Neuronal stem cell (in vitro differentiated cells): Measurements from ENCODE around the gene IRGQ.
"Not testable (repeated sequence)": the region's sequence is repeated elsewhere in the genome, so short reads cannot be mapped to it uniquely, and the experiment has no call there.

Source experiments
- DNase-seq: peaks from one replicate; pipeline ENCODE4 v3.0.0-alpha.2; 2013; ENCODE audit warnings: low spot score
- H2AFZ ChIP-seq: one replicate; pipeline ENCODE4 v1.6.1; 2013; ENCODE audit warnings: mild to moderate bottlenecking, low read length, inconsistent platforms
- H2AK5ac ChIP-seq: 2 replicates; pipeline ENCODE4 v1.6.1; 2013; ENCODE audit warnings: low read depth, mild to moderate bottlenecking, inconsistent platforms, low read length, moderate library complexity, mixed read lengths
- H2BK120ac ChIP-seq: 2 replicates; pipeline ENCODE4 v1.6.1; 2013; ENCODE audit warnings: low read depth, mild to moderate bottlenecking, inconsistent platforms, low read length, moderate library complexity, mixed read lengths
- H2BK12ac ChIP-seq: one replicate; pipeline ENCODE4 v1.6.1; 2013; ENCODE audit warnings: low read length, inconsistent platforms
- H2BK15ac ChIP-seq: 2 replicates; pipeline ENCODE4 v1.6.1; 2013; ENCODE audit warnings: mild to moderate bottlenecking, low read length, inconsistent platforms, mixed read lengths
- H2BK5ac ChIP-seq: one replicate; pipeline ENCODE4 v1.6.1; 2013; ENCODE audit warnings: inconsistent platforms, mild to moderate bottlenecking, low read length, moderate library complexity
- H3K14ac ChIP-seq: one replicate; pipeline ENCODE4 v1.6.1; 2013; ENCODE audit warnings: low read length, inconsistent platforms
- H3K18ac ChIP-seq: 2 replicates; pipeline ENCODE4 v1.6.1; 2013; ENCODE audit warnings: low read length, inconsistent platforms
- H3K23ac ChIP-seq: 2 replicates; pipeline ENCODE4 v1.6.1; 2013; ENCODE audit warnings: low read depth, mild to moderate bottlenecking, mixed read lengths, low read length, inconsistent platforms; ENCODE audit not compliant: poor library complexity
- H3K27ac ChIP-seq: replicated peaks from 3 replicates; pipeline ENCODE4 v1.5.1; 2013; ENCODE audit warnings: low read length, inconsistent platforms
- H3K27me3 ChIP-seq, 3 experiments: 2 replicates each; pipeline ENCODE4 v1.6.1; 2013; ENCODE audit warnings: low read length in 3 of 3, mild to moderate bottlenecking in 2 of 3, inconsistent platforms in 1 of 3, low read depth in 1 of 3, mixed read lengths in 1 of 3, moderate library complexity in 1 of 3; ENCODE audit not compliant: control insufficient read depth in 3 of 3, insufficient read depth in 3 of 3
- H3K36me3 ChIP-seq, 2 donors: replicated peaks in 1 of 2; 2 replicates each; pipeline ENCODE4 v1.6.1; 2013; ENCODE audit warnings: low read length in 2 of 2; ENCODE audit not compliant: control insufficient read depth in 2 of 2, insufficient read depth in 2 of 2
- H3K4ac ChIP-seq: 2 replicates; pipeline ENCODE4 v1.6.1; 2013; ENCODE audit warnings: inconsistent platforms, mild to moderate bottlenecking, low read length, moderate library complexity
- H3K4me1 ChIP-seq, 2 donors: 1 replicate in 1 of 2; 2 replicates in 1 of 2; pipeline ENCODE4 v1.6.1; 2013; ENCODE audit warnings: low read length in 2 of 2, low read depth in 1 of 2; ENCODE audit not compliant: control insufficient read depth in 2 of 2, insufficient read depth in 1 of 2
- H3K4me2 ChIP-seq: one replicate; pipeline ENCODE4 v1.6.1; 2013; ENCODE audit warnings: mild to moderate bottlenecking, low read length, inconsistent platforms; ENCODE audit not compliant: insufficient read depth, poor library complexity, severe bottlenecking
- H3K4me3 ChIP-seq, 2 donors: 2 replicates each; pipeline ENCODE4 v1.5.1; 2013; ENCODE audit warnings: low read length in 2 of 2, mild to moderate bottlenecking in 2 of 2, inconsistent platforms in 1 of 2, moderate library complexity in 1 of 2
- H3K79me1 ChIP-seq: one replicate; pipeline ENCODE4 v1.6.1; 2013; ENCODE audit warnings: low read depth, mild to moderate bottlenecking, inconsistent platforms, low read length, moderate library complexity
- H3K9ac ChIP-seq: one replicate; pipeline ENCODE4 v1.6.1; 2013; ENCODE audit warnings: mild to moderate bottlenecking, low read depth, low read length, inconsistent platforms; ENCODE audit not compliant: poor library complexity
- H3K9me3 ChIP-seq, 2 donors: replicated peaks in 1 of 2; 2 replicates each; pipeline versions ENCODE3 to v1.6.1; 2013; ENCODE audit warnings: low read length in 2 of 2, mild to moderate bottlenecking in 2 of 2, inconsistent platforms in 1 of 2, low read depth in 1 of 2, mixed read lengths in 1 of 2, moderate library complexity in 1 of 2; ENCODE audit not compliant: control insufficient read depth in 2 of 2, insufficient read depth in 1 of 2
- H4K8ac ChIP-seq: one replicate; pipeline ENCODE4 v1.6.1; 2013; ENCODE audit warnings: low read depth, mild to moderate bottlenecking, inconsistent platforms, low read length, moderate library complexity
- H4K91ac ChIP-seq: one replicate; pipeline ENCODE4 v1.6.1; 2013; ENCODE audit warnings: low read length, low read depth, mild to moderate bottlenecking, inconsistent platforms; ENCODE audit not compliant: poor library complexity
- WGBS, 2 donors: extraction: QIAGEN DNeasy Blood & Tissue Kit; methylation state at CpG; one replicate each; pipeline ENCODE4 v1.1.7; 2013; ENCODE audit warnings: missing lambda C conversion rate in 2 of 2, mixed read lengths in 1 of 2; ENCODE audit not compliant: insufficient read length in 2 of 2, insufficient replicate concordance in 1 of 2; ENCODE audit errors: extremely low coverage in 2 of 2; 5-methylcytosine and 5-hydroxymethylcytosine counted together

The IRGQ gene

GRCh38 chr19:43605875-43606568 lies 10.1 kb upstream of the IRGQ start:
- H3K18ac ChIP-seq: no peak overlapping the region
- no peak overlapping the region for H3K14ac ChIP-seq
- no peak overlapping the region for H2AFZ ChIP-seq
- H2BK5ac ChIP-seq: no peak overlapping the region
- no peak overlapping the region for H2AK5ac ChIP-seq
- peaks cover 6% of the 10 kb centered on the region for H3K79me1 ChIP-seq
- no peak overlapping the region for H2BK120ac ChIP-seq
- H3K9ac ChIP-seq: no peak overlapping the region
- H2BK15ac ChIP-seq: no peak overlapping the region
- no peak overlapping the region for H3K4me3 ChIP-seq
- no peak overlapping the region for H4K91ac ChIP-seq
- H3K27ac ChIP-seq: no peak overlapping the region
- H3K4me2 ChIP-seq: no peak overlapping the region
- H4K8ac ChIP-seq: no peak overlapping the region
- no peaks in the 10 kb centered on the region for H3K4me1 ChIP-seq
- no peak for DNase-seq
- no peaks in the 10 kb centered on the region for H3K9me3 ChIP-seq
- no peaks in the 10 kb centered on the region for H3K27me3 ChIP-seq
- H3K23ac ChIP-seq: no peak overlapping the region
- H3K36me3 ChIP-seq: peaks cover 14 to 80% of the 10 kb centered on the region in 2 donors
- no CpG with 5 or more reads among the region's 7 CpGs for WGBS, 2 donors
- no peak overlapping the region for H3K4ac ChIP-seq
- H2BK12ac ChIP-seq: no peak overlapping the region

DNA sequence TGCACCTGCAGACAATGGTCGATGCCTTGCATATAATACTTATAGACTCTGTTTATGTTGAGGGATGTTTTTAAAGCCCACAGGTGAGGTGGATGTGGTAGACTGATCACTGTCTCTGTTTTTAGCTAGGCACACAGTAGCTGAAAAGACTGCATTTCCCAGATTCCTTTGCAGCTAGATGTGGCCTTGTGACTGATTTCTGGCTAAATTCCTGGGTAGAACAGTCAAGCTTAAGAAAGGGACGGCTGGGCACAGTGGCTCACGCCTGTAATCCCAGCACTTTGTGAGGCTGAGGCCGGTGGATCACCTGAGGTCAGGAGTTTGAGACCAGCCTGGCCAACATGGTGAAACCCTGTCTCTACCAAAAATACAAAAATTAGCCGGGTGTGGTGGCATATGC lies 4.4 kb upstream of the IRGQ start:
- not testable (repeated sequence) for H3K23ac ChIP-seq, H3K27ac ChIP-seq, H2BK12ac ChIP-seq, H4K91ac ChIP-seq, H2BK120ac ChIP-seq, H3K9me3 ChIP-seq, H2BK15ac ChIP-seq, H3K4me2 ChIP-seq, DNase-seq, H3K4me3 ChIP-seq, H3K27me3 ChIP-seq, H2AFZ ChIP-seq, H2AK5ac ChIP-seq, H3K18ac ChIP-seq, H2BK5ac ChIP-seq, H4K8ac ChIP-seq, H3K4me1 ChIP-seq, H3K14ac ChIP-seq, H3K9ac ChIP-seq, H3K79me1 ChIP-seq, H3K4ac ChIP-seq
- WGBS, 2 donors: no CpG with 5 or more reads among the region's 5 CpGs
- peaks cover 15 to 65% of the 10 kb centered on the region in 2 donors for H3K36me3 ChIP-seq

DNA sequence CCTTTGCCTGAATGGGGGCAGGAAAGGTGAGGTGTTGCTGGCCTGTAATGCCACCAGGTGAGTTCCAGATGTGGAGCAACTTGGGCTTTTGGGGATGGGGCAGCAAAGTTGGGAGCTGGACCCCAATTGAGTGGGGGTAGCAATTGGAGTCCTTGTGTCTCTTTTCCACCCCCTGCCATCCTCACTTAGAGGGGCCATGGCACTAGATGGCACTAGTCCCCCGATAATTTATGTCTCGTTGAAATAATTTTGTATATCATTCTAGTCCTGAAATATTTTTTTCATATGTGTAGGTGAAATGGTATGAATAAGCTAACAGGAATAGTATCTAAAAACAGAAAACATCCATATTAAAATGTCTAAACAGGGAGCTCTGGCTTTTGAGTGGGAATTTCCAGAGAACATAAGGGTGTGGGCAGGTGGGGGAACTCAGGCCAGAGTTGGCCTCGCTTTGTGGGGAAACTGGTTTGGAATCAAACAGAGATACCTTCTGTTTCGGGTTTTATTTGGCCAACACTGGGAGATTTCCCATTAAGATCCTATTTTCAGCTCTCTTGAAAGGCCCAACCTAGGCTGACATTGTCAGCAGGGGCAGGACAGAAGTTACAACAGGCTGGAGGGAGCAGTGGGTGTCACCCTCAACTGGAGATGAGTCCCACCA lies 3.8 kb upstream of the IRGQ start:
- no peaks in the 10 kb centered on the region for H3K9me3 ChIP-seq
- no peak overlapping the region for H3K23ac ChIP-seq
- H2AK5ac ChIP-seq: no peak overlapping the region
- H3K4me1 ChIP-seq: peaks cover 7% of the 10 kb centered on the region in 2 donors
- no peak for DNase-seq
- H3K36me3 ChIP-seq: peaks cover 12 to 63% of the 10 kb centered on the region in 2 donors
- no peak overlapping the region for H3K14ac ChIP-seq
- H3K4me2 ChIP-seq: no peak overlapping the region
- H2BK15ac ChIP-seq: no peak overlapping the region
- H3K4ac ChIP-seq: no peak overlapping the region
- no peak overlapping the region for H3K4me3 ChIP-seq
- H3K79me1 ChIP-seq: peaks cover 3% of the 10 kb centered on the region
- H3K27ac ChIP-seq: no peak overlapping the region
- WGBS, 2 donors: no CpG with 5 or more reads among the region's 4 CpGs
- H4K8ac ChIP-seq: no peak overlapping the region
- no peak overlapping the region for H2BK5ac ChIP-seq
- H2BK120ac ChIP-seq: no peak overlapping the region
- H3K18ac ChIP-seq: no peak overlapping the region
- no peak overlapping the region for H3K9ac ChIP-seq
- no peak overlapping the region for H2AFZ ChIP-seq
- no peak overlapping the region for H4K91ac ChIP-seq
- H3K27me3 ChIP-seq: no peaks in the 10 kb centered on the region
- no peak overlapping the region for H2BK12ac ChIP-seq

DNA sequence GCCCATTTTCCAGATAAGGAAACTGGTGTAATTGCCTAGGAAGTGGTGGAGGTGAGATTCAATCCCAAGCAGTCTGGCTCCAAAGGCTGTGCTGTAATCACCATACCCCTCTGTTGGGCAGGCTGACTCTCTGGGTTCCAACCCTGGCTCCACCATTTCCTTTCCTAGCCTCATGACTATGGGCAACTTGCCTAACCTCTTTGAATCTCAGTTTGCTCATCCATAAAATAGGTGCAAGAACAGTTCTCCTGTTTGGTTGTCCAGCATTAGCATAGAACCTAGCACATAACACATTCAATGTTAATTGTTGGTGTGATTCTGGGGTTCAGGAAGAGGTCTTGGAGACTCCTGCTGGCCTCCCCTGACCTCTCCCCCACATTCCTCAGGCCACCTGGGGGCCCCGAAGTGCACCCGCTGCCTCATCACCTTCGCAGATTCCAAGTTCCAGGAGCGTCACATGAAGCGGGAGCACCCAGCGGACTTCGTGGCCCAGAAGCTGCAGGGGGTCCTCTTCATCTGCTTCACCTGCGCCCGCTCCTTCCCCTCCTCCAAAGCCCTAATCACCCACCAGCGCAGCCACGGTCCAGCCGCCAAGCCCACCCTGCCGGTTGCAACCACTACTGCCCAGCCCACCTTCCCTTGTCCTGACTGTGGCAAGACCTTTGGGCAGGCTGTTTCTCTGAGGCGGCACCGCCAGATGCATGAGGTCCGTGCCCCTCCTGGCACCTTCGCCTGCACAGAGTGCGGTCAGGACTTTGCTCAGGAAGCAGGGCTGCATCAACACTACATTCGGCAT lies 2.7 kb upstream of the IRGQ start:
- Histone ChIP-seq H2BK12ac (no peak overlapping the region), H3K4me2 (no peak overlapping the region), H2AK5ac (no peak overlapping the region), H3K9me3 (no peaks in the 10 kb centered on the region), H3K18ac (no peak overlapping the region), H3K4me3 (no peak overlapping the region), H3K27ac (no peak overlapping the region), H3K14ac (no peak overlapping the region), H3K79me1 (peaks cover 5% of the 10 kb centered on the region), H3K23ac (no peak overlapping the region), H3K4ac (no peak overlapping the region), H2BK120ac (no peak overlapping the region), H2BK15ac (no peak overlapping the region), H3K36me3 (peaks cover 17 to 64% of the 10 kb centered on the region in 2 donors), H4K91ac (no peak overlapping the region), H4K8ac (no peak overlapping the region), H3K27me3 (no peaks in the 10 kb centered on the region), H2AFZ (no peak overlapping the region), H2BK5ac (no peak overlapping the region), H3K4me1 (peaks cover 7 to 8% of the 10 kb centered on the region in 2 donors), H3K9ac (peak overlapping the region; percentile 73)
- no CpG with 5 or more reads among the region's 19 CpGs for WGBS, 2 donors
- no peak for DNase-seq
